Measurements from ENCODE around the gene MX2.

MX2 gene

DNA sequence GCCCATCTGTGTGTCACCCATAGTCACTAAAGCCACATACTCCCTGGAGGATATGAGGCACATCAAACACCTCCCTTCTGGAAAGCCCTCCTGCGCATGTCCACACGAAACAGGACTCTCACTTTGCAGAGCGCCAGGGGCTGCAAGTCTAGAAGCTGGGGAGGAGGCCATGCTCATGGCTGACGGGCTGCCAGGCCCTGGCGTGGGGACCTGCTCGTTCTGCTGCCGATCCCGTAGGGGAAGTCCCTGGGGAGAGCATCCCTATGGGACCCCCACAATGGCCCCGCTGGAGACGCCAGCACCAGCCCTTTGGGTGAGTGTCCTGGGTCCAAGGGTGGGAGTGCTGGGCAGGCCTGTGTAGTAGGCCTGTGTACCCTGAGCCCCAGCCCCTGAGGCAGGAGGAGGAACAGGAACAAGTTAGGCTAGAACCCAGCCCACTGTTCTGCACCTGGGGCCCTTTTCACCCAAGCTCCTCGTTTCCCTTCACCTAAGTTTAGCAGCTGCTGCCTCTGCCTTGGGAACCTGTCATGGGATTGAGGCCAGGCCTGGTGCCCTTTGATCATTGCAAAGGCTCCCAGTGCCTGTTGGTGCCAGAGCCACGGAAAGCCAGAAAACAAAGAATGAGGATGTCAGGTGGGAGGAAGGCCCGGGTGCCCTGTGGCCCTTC is 35.3 kb upstream of the MX2 start:
- TF ChIP-seq GLIS1 (tag by site-specific recombination; IDR thresholded peaks at IDR 0.05) (no peak), ZNF777 (tag by site-specific recombination; IDR thresholded peaks at IDR 0.05; ENCODE audit: borderline replicate concordance) (no peak), ZBTB10 (tag by site-specific recombination; IDR thresholded peaks at IDR 0.05) (no peak), ZNF48 (tag by site-specific recombination; IDR thresholded peaks at IDR 0.05) (no peak), ZNF366 (tag by site-specific recombination; conservative IDR thresholded peaks at IDR 0.05) (no peak), ZBTB17 (tag by site-specific recombination; IDR thresholded peaks at IDR 0.05) (no peak), BCL11B (tag by site-specific recombination; IDR thresholded peaks at IDR 0.05; ENCODE audit: low read depth) (no peak), ZNF596 (tag by site-specific recombination; IDR thresholded peaks at IDR 0.05) (no peak), ZNF169 (tag by site-specific recombination; IDR thresholded peaks at IDR 0.05) (no peak), ZNF223 (tag by site-specific recombination; IDR thresholded peaks at IDR 0.05) (no peak), ZNF341 (tag by site-specific recombination; IDR thresholded peaks at IDR 0.05; ENCODE audit: low read depth) (no peak), ZFHX2 (tag by site-specific recombination; conservative IDR thresholded peaks at IDR 0.05) (no peak), ZNF677 (tag by site-specific recombination; IDR thresholded peaks at IDR 0.05) (no peak), ZNF623 (tag by site-specific recombination; IDR thresholded peaks at IDR 0.05) (no peak), SALL2 (tag by site-specific recombination; IDR thresholded peaks at IDR 0.05; ENCODE audit: borderline replicate concordance) (no peak), ZBTB49 (tag by site-specific recombination; IDR thresholded peaks at IDR 0.05; ENCODE audit: low read depth) (no peak)
- TF ChIP-seq, protein P1, sequence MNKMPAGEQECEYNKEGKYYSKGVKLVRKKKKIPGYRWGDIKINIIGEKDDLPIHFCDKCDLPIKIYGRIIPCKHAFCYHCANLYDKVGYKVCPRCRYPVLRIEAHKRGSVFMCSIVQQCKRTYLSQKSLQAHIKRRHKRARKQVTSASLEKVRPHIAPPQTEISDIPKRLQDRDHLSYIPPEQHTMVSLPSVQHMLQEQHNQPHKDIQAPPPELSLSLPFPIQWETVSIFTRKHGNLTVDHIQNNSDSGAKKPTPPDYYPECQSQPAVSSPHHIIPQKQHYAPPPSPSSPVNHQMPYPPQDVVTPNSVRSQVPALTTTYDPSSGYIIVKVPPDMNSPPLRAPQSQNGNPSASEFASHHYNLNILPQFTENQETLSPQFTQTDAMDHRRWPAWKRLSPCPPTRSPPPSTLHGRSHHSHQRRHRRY (tag by site-specific recombination; IDR thresholded peaks at IDR 0.05): no peak
- TF ChIP-seq, protein P2, sequence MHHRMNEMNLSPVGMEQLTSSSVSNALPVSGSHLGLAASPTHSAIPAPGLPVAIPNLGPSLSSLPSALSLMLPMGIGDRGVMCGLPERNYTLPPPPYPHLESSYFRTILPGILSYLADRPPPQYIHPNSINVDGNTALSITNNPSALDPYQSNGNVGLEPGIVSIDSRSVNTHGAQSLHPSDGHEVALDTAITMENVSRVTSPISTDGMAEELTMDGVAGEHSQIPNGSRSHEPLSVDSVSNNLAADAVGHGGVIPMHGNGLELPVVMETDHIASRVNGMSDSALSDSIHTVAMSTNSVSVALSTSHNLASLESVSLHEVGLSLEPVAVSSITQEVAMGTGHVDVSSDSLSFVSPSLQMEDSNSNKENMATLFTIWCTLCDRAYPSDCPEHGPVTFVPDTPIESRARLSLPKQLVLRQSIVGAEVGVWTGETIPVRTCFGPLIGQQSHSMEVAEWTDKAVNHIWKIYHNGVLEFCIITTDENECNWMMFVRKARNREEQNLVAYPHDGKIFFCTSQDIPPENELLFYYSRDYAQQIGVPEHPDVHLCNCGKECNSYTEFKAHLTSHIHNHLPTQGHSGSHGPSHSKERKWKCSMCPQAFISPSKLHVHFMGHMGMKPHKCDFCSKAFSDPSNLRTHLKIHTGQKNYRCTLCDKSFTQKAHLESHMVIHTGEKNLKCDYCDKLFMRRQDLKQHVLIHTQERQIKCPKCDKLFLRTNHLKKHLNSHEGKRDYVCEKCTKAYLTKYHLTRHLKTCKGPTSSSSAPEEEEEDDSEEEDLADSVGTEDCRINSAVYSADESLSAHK (tag by site-specific recombination; IDR thresholded peaks at IDR 0.05): no peak
- TF ChIP-seq, protein P3, sequence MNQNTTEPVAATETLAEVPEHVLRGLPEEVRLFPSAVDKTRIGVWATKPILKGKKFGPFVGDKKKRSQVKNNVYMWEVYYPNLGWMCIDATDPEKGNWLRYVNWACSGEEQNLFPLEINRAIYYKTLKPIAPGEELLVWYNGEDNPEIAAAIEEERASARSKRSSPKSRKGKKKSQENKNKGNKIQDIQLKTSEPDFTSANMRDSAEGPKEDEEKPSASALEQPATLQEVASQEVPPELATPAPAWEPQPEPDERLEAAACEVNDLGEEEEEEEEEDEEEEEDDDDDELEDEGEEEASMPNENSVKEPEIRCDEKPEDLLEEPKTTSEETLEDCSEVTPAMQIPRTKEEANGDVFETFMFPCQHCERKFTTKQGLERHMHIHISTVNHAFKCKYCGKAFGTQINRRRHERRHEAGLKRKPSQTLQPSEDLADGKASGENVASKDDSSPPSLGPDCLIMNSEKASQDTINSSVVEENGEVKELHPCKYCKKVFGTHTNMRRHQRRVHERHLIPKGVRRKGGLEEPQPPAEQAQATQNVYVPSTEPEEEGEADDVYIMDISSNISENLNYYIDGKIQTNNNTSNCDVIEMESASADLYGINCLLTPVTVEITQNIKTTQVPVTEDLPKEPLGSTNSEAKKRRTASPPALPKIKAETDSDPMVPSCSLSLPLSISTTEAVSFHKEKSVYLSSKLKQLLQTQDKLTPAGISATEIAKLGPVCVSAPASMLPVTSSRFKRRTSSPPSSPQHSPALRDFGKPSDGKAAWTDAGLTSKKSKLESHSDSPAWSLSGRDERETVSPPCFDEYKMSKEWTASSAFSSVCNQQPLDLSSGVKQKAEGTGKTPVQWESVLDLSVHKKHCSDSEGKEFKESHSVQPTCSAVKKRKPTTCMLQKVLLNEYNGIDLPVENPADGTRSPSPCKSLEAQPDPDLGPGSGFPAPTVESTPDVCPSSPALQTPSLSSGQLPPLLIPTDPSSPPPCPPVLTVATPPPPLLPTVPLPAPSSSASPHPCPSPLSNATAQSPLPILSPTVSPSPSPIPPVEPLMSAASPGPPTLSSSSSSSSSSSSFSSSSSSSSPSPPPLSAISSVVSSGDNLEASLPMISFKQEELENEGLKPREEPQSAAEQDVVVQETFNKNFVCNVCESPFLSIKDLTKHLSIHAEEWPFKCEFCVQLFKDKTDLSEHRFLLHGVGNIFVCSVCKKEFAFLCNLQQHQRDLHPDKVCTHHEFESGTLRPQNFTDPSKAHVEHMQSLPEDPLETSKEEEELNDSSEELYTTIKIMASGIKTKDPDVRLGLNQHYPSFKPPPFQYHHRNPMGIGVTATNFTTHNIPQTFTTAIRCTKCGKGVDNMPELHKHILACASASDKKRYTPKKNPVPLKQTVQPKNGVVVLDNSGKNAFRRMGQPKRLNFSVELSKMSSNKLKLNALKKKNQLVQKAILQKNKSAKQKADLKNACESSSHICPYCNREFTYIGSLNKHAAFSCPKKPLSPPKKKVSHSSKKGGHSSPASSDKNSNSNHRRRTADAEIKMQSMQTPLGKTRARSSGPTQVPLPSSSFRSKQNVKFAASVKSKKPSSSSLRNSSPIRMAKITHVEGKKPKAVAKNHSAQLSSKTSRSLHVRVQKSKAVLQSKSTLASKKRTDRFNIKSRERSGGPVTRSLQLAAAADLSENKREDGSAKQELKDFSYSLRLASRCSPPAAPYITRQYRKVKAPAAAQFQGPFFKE (tag by site-specific recombination; IDR thresholded peaks at IDR 0.05; ENCODE audit: borderline replicate concordance): no peak
- no peak overlapping the region for H3K4me3 ChIP-seq (ENCODE audit: low read depth, low read length)
- POLR2A ChIA-PET: no interaction called here
- CTCF ChIA-PET: interaction anchor here (0.6 to 1.7 kb wide), 4 partner anchors 17 to 205 kb away, joined by 3 to 6 read pairs (median 3); no protein-coding TSS in a partner anchor
- no peaks in the 10 kb centered on the region for H3K4me1 ChIP-seq (ENCODE audit: control insufficient read depth, insufficient read depth, low read length)
- H3K9me3 ChIP-seq (ENCODE audit: control insufficient read depth, insufficient read depth, low read depth, low read length): no peaks in the 10 kb centered on the region
- no peaks in the 10 kb centered on the region for H3K36me3 ChIP-seq (ENCODE audit: control insufficient read depth in 2 of 2, insufficient read depth in 1 of 2, low read length in 2 of 2)
- no peak overlapping the region for H3K27ac ChIP-seq (ENCODE audit: extremely low read depth, low read depth, low read length)
